ENCODE results near the gene PITPNM1. TPM values are rescaled to one million over a fixed set of nuclear protein-coding genes. Genes with fewer than 3 reads are reported as not detected.

PITPNM1 gene
- total and polyA plus RNA-seq, 2 experiments from 2014 or later, result 9.1 to 57.1 TPM

- 0 out of 2 replicates have a peak, but pooled peaks cover 3% of the 10 kb centered on the region for H3F3A ChIP-seq (replicated peaks; ENCODE audit: low read depth)
- no peaks in the 10 kb centered on the region for H3K4me1 ChIP-seq (ENCODE audit: insufficient read depth)
- no peak for TF ChIP-seq ETS1 (IDR thresholded peaks at IDR 0.05)
- no peak for TF ChIP-seq NANOG (IDR thresholded peaks at IDR 0.05; ENCODE audit: borderline replicate concordance)
- TF ChIP-seq ZNF462 (CRISPR knock-in tag; IDR thresholded peaks at IDR 0.05), result no peak
- no peak for TF ChIP-seq CTCF (conservative IDR thresholded peaks at IDR 0.05; ENCODE audit: low read depth in 2 of 2)
- no peak for TF ChIP-seq JUNB (IDR thresholded peaks at IDR 0.05; ENCODE audit: unreplicated experiment)
- TF ChIP-seq POLR2AphosphoS5 (IDR thresholded peaks at IDR 0.05; ENCODE audit: low read depth), result no peak
- TF ChIP-seq CREB1 (CRISPR knock-in tag; IDR thresholded peaks at IDR 0.05; ENCODE audit: low read depth), result no peak
- TF ChIP-seq ZNF331 (CRISPR knock-in tag; IDR thresholded peaks at IDR 0.05; ENCODE audit: low read depth), result no peak
- TF ChIP-seq EZH2phosphoT487 (IDR thresholded peaks at IDR 0.05; ENCODE audit: unreplicated experiment), result no peak
- no peak for TF ChIP-seq STAT1 (IDR thresholded peaks at IDR 0.05; ENCODE audit: unreplicated experiment)
- ATAC-seq (no peak), DNase-seq (ENCODE audit: low spot score) (no peak)
- H3K27me3 ChIP-seq (ENCODE audit: insufficient read depth), result no peaks in the 10 kb centered on the region
- H4K20me1 ChIP-seq (replicated peaks; ENCODE audit: insufficient read depth), result no peaks in the 10 kb centered on the region; the same call in 1 of the 2 replicates
- H3K4me3 ChIP-seq, result no peak overlapping the region
- H3K4me1 Mint-ChIP-seq, result peaks cover under 1% of the 10 kb centered on the region
- no peak overlapping the region for H3K4me2 ChIP-seq
- H3K79me2 ChIP-seq (replicated peaks; ENCODE audit: insufficient read depth), result no peaks in the 10 kb centered on the region
- no peak overlapping the region for H3K4me3 Mint-ChIP-seq
- peaks cover 5% of the 10 kb centered on the region for H3K27me3 Mint-ChIP-seq (ENCODE audit: insufficient read depth, low read depth, poor library complexity)
- H3K36me3 Mint-ChIP-seq (ENCODE audit: low read depth), result peaks cover 9% of the 10 kb centered on the region; the same call in 1 of the 3 replicates
- no peak overlapping the region for H2AFZ ChIP-seq
- H3K9me3 Mint-ChIP-seq, result no peaks in the 10 kb centered on the region
- no peak overlapping the region for H3K27ac Mint-ChIP-seq
- no peaks in the 10 kb centered on the region for H3K9me2 ChIP-seq (ENCODE audit: insufficient read depth)
- H3K36me3 ChIP-seq (ENCODE audit: insufficient read depth), result no peaks in the 10 kb centered on the region; the same call in 1 of the 2 replicates
- H3K27ac ChIP-seq (ENCODE audit: low read depth), result no peak overlapping the region
These were observed 13.7 kb downstream of the PITPNM1 start for GRCh38 chr11:67491276-67492068.
